HG02571 (cell line): ENCODE results near the gene GMEB2.
"Not testable (repeated sequence)": the region's sequence is repeated elsewhere in the genome, so short reads cannot be mapped to it uniquely, and the experiment has no call there.

ENCODE experiments used
- ATAC-seq: cut with Tn5 transposase; IDR thresholded peaks from one replicate; pipeline ENCODE4 v1.9.1; 2021; ENCODE audit warnings: mild to moderate bottlenecking, moderate library complexity; ENCODE audit not compliant: unreplicated experiment

The GMEB2 gene

GRCh38 chr20:63573647-63574131, 53.2 kb downstream of the GMEB2 start:
- no peak for ATAC-seq

- ATAC-seq, result no peak
Measured at GRCh38 chr20:63572788-63573646, 53.9 kb downstream of the GMEB2 start.

- ATAC-seq, result no peak
Measured at GRCh38 chr20:63572071-63572787, 54.7 kb downstream of the GMEB2 start.

GRCh38 chr20:63571087-63571478, 55.8 kb downstream of the GMEB2 start:
- not testable (repeated sequence) for ATAC-seq

- ATAC-seq, result no peak
Measured at GRCh38 chr20:63570281-63571086, 56.4 kb downstream of the GMEB2 start.

GRCh38 chr20:63568986-63569949, 57.6 kb downstream of the GMEB2 start:
- no peak for ATAC-seq

GRCh38 chr20:63568170-63568981, 58.5 kb downstream of the GMEB2 start:
- peak; percentile 26 for ATAC-seq

- ATAC-seq, result peak; percentile 55
Measured at GRCh38 chr20:63567386-63568169, 59.3 kb downstream of the GMEB2 start.

- no peak for ATAC-seq
Measured at GRCh38 chr20:63567136-63567385, 59.8 kb downstream of the GMEB2 start.

GRCh38 chr20:63566395-63567135, 60.3 kb downstream of the GMEB2 start:
- no peak for ATAC-seq

- ATAC-seq, result no peak
Measured at GRCh38 chr20:63565699-63566335, 61.1 kb downstream of the GMEB2 start.

- no peak for ATAC-seq
Measured at GRCh38 chr20:63565021-63565698, 61.7 kb downstream of the GMEB2 start.

GRCh38 chr20:63564036-63564810, 62.7 kb downstream of the GMEB2 start:
- ATAC-seq, result no peak

GRCh38 chr20:63563225-63563935, 63.5 kb downstream of the GMEB2 start:
- ATAC-seq, result no peak

GRCh38 chr20:63562461-63563224, 64.3 kb downstream of the GMEB2 start:
- no peak for ATAC-seq
